Measurements from ENCODE around the gene TMEM220. TPM values are rescaled to one million over a fixed set of nuclear protein-coding genes. Genes with fewer than 3 reads are reported as not detected.

The TMEM220 gene
- total RNA-seq, 1 donor = 3.3 TPM

- Histone ChIP-seq H3K27ac (ENCODE audit: low read depth, low read length) (no peak overlapping the region), H3K36me3 (ENCODE audit: insufficient read depth, low read length) (no peaks in the 10 kb centered on the region), H3K4me2 (ENCODE audit: insufficient read depth, low read length) (no peak overlapping the region), H3K79me2 (ENCODE audit: insufficient read depth, low read length) (no peaks in the 10 kb centered on the region), H3K27me3 (ENCODE audit: insufficient read depth, low read length) (no peaks in the 10 kb centered on the region), H3K4me3 (ENCODE audit: insufficient read depth, low read length) (no peak overlapping the region), H4K20me1 (ENCODE audit: insufficient read depth, low read length) (no peaks in the 10 kb centered on the region), H3K4me1 (ENCODE audit: insufficient read depth, low read length) (no peaks in the 10 kb centered on the region), H2AFZ (ENCODE audit: low read length) (no peak overlapping the region), H3K9me3 (ENCODE audit: low read depth, low read length) (no peaks in the 10 kb centered on the region)
- DNase-seq (ENCODE audit: insufficient read length, low spot score, missing footprints) = no peak
- TF ChIP-seq CTCF (IDR thresholded peaks at IDR 0.05; ENCODE audit: extremely low read depth, low read depth, low read length) = no peak
Measured at GRCh38 chr17:10744501-10745000, 14.7 kb upstream of the TMEM220 start.

- Histone ChIP-seq H2AFZ (ENCODE audit: low read length) (no peak overlapping the region), H3K27me3 (ENCODE audit: insufficient read depth, low read length) (peaks cover 4% of the 10 kb centered on the region), H3K79me2 (ENCODE audit: insufficient read depth, low read length) (no peaks in the 10 kb centered on the region), H3K4me1 (ENCODE audit: insufficient read depth, low read length) (no peaks in the 10 kb centered on the region), H3K36me3 (ENCODE audit: insufficient read depth, low read length) (no peaks in the 10 kb centered on the region), H3K9me3 (ENCODE audit: low read depth, low read length) (no peaks in the 10 kb centered on the region), H3K4me3 (ENCODE audit: insufficient read depth, low read length) (no peak overlapping the region), H4K20me1 (ENCODE audit: insufficient read depth, low read length) (no peaks in the 10 kb centered on the region), H3K4me2 (ENCODE audit: insufficient read depth, low read length) (no peak overlapping the region), H3K27ac (ENCODE audit: low read depth, low read length) (no peak overlapping the region)
- DNase-seq (ENCODE audit: insufficient read length, low spot score, missing footprints) = peak; percentile 86
- TF ChIP-seq CTCF (IDR thresholded peaks at IDR 0.05; ENCODE audit: extremely low read depth, low read depth, low read length) = no peak
Measured at GRCh38 chr17:10743316-10744009, 13.6 kb upstream of the TMEM220 start.

GRCh38 chr17:10742431-10742830 lies 12.6 kb upstream of the TMEM220 start:
- H3K36me3 ChIP-seq (ENCODE audit: insufficient read depth, low read length) = no peaks in the 10 kb centered on the region
- TF ChIP-seq CTCF (IDR thresholded peaks at IDR 0.05; ENCODE audit: extremely low read depth, low read depth, low read length) = no peak

GRCh38 chr17:10741416-10742135 lies 11.8 kb upstream of the TMEM220 start:
- Histone ChIP-seq H3K27ac (ENCODE audit: low read depth, low read length) (no peak overlapping the region), H3K9me3 (ENCODE audit: low read depth, low read length) (no peaks in the 10 kb centered on the region), H3K4me2 (ENCODE audit: insufficient read depth, low read length) (no peak overlapping the region), H3K36me3 (ENCODE audit: insufficient read depth, low read length) (no peaks in the 10 kb centered on the region), H3K4me3 (ENCODE audit: insufficient read depth, low read length) (no peak overlapping the region), H4K20me1 (ENCODE audit: insufficient read depth, low read length) (no peaks in the 10 kb centered on the region), H2AFZ (ENCODE audit: low read length) (no peak overlapping the region), H3K4me1 (ENCODE audit: insufficient read depth, low read length) (no peaks in the 10 kb centered on the region), H3K79me2 (ENCODE audit: insufficient read depth, low read length) (no peaks in the 10 kb centered on the region), H3K27me3 (ENCODE audit: insufficient read depth, low read length) (peaks cover 11% of the 10 kb centered on the region)
- DNase-seq (ENCODE audit: insufficient read length, low spot score, missing footprints) = no peak
- no peak for TF ChIP-seq CTCF (IDR thresholded peaks at IDR 0.05; ENCODE audit: extremely low read depth, low read depth, low read length)

More at GRCh38 chr17:10742431-10742830, 12.6 kb upstream of the TMEM220 start:
- Histone ChIP-seq H4K20me1 (ENCODE audit: insufficient read depth, low read length) (no peaks in the 10 kb centered on the region), H3K4me1 (ENCODE audit: insufficient read depth, low read length) (no peaks in the 10 kb centered on the region), H3K9me3 (ENCODE audit: low read depth, low read length) (no peaks in the 10 kb centered on the region), H3K4me3 (ENCODE audit: insufficient read depth, low read length) (no peak overlapping the region), H2AFZ (ENCODE audit: low read length) (no peak overlapping the region), H3K27me3 (ENCODE audit: insufficient read depth, low read length) (peaks cover 11% of the 10 kb centered on the region), H3K79me2 (ENCODE audit: insufficient read depth, low read length) (no peaks in the 10 kb centered on the region), H3K4me2 (ENCODE audit: insufficient read depth, low read length) (no peak overlapping the region), H3K27ac (ENCODE audit: low read depth, low read length) (no peak overlapping the region)
- DNase-seq (ENCODE audit: insufficient read length, low spot score, missing footprints) = no peak
